Activated gamma-delta T cell treated with anti-CD3 and anti-CD28 coated beads, Interleukin-2, amount 50 U/mL, for 16 hours (primary cell): ENCODE data around the gene SPAG9.
A peak's percentile ranks its signal among the peaks of the same experiment; 100 is the strongest.
"Not testable (repeated sequence)": the region's sequence is repeated elsewhere in the genome, so short reads cannot be mapped to it uniquely, and the experiment has no call there.

Experiments
- DNase-seq: peaks from one replicate; pipeline ENCODE4 v3.0.0-alpha.2; 2020; ENCODE audit warnings: low read depth

SPAG9 gene

GRCh38 chr17:51132964-51133319, 12.3 kb upstream of the SPAG9 start:
- no peak for DNase-seq

- DNase-seq: no peak
These were observed 7.4 kb upstream of the SPAG9 start for GRCh38 chr17:51128076-51128475.

DNA sequence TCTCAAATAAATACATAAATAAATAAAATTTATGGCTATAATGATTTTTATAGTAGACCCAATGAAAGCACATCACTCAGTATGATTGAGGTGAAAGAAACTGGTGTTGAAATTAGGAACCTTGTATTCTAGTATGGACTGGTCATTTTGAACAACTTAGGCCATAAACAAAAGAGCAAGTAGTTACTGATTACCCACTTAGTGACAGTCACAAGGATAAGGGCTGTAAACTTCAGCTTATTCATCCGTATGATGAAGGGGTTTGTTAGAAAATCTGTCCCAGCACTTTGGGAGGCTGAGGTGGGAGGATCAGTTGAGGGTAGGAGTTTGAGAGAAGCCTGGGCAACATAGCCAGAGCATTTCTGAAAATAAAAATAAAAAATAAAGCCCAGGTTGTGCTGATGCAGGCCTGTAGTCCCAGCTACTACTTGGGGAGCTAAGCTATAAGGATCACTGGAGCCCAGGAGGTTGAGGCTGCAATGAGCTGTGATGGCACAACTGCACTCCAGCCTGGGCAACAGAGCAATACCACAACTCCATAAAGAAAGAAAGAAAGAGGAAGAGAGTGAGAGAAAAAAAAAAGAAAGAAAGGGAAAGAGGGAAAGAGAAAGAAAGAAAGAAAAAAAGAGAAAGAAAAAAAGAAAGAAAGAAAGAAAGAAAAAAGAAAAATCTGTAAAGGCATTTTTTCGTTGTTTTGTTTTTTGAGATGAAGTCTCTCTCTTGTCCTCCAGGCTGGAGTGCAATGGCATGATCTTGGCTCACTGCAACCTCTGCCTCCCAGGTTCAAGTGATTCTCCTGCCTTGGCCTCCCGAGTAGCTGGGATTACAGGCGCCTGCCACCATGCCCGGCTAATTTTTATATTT, 4.2 kb upstream of the SPAG9 start:
- no peak for DNase-seq

GRCh38 chr17:51122473-51123115, 1.9 kb upstream of the SPAG9 start:
- DNase-seq: not testable (repeated sequence)

DNA sequence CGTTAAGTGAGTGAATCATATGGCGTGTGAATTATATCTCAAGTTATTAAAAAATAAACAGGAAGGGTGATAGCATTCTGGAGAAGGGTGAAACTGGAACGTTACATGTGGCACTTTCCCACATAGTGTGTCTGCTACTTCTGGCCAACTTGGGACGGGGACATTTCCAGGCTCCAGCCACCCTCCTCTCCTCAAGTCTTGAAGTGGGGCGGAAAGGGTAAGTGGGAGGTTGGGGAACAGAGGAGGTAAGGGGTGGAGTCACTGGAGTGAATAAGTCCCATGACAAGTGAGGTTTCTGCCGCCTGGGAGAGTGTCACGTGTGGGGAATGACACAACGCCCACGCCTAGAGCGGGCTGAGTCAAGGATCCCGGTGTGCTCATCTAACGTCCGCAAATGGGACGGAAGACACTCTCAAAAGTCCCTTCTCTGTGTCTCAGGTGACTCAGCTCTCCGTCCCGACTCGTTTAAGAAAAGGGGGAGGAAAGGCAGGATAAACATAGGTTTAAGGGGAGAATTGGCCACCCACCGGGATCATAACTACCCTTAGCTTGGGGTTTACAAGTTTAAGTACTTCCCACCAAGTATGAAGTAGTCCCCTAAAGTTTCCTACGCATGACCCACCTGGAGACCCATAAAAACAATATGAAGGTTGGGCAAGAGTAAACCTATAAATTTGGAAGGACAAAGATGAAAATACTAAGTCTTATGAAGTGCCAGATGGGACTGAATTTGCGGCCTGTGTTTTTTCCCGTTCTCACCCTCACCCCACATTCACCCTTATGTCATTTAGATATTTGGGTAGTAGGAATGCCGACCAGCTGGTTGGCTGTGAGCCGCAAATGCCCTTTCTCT, 1.2 kb upstream of the SPAG9 start:
- DNase-seq: peak; percentile 56

- DNase-seq: no peak
These were observed 320 bp downstream of the SPAG9 start for GRCh38 chr17:51120357-51120738.

DNA sequence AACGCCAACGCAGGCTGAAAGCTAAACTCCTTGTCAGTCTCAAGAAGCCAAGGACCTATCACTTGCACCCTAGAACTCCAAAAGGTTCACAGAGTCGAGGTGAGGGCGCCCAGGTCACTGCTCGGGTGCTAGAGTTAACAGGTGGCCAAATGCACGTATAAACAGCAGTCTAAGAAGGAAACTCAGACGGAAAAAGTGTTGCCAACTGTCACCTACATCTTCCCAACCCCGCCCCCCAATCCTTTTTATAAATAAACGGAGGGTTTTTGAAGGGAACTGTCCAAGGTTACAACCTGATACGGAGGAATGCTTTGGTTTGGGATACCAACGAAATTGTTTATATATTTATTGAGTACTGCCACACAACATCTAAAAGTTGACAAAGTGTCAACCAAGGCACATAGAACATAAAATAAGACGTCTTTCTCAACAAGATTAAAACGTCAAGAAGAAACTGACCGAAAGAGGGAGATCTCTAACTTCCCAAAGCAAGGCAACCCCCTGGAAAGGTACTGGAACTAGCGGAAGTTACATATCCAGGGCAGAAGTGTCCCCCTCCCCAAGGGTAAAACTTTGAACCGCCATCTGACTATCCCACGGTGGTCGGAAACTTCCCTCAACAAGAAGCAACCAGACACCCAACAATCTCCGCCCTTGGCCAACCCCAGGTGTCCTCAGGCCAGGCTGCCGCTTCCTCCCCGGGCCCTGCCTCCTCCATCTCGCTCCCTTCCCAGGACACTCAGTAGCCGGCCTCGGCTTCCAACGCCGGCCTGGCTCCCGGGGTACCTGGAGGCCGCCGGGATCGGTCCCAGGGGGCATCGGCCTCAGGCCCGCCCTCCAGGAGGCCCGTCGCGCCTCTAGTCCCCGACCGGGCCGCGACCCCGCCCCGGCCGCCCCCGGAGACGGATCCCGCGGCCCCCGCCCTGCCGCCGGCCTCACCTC, 982 bp downstream of the SPAG9 start:
- peak; percentile 19 for DNase-seq

DNA sequence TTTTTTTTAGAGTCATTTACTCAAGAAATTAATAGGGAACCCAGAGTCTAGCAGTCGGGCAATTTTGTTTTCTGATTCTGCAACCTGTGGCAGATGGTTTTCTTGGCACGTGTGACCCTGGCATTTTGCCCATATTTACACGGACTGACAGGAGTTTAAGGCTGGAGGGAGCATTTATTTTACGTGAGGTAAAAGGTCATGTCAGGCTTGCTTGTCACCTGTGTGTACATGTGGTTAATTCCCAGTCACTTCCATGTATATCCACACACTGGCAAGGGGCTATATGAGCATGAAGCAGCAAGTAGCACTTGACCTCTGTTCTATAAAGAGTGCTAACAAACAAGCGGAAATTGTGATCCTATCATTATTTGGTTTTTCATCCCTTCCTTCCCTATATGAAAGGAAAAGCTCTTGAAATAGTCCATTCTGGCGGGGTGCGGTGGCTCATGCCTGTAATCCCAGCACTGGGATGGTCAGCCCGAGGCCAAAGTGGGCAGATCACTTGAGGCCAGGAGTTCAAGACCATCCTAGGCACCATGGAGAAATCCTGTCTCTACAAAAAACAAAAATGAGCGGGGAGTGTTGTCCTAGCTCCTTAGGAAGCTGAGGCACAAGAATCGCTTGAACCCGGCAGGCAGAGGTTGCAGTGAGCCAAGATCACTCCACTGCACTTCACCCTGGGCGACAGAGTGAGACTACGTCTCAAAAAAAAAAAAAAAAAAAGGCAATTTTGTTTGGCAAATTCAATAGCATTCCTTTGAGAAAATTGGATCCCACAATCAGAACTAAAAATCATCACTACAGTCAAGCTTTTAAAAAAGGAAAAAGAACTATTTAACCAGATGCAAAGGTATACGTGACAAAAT, 2.1 kb downstream of the SPAG9 start:
- no peak for DNase-seq

DNA sequence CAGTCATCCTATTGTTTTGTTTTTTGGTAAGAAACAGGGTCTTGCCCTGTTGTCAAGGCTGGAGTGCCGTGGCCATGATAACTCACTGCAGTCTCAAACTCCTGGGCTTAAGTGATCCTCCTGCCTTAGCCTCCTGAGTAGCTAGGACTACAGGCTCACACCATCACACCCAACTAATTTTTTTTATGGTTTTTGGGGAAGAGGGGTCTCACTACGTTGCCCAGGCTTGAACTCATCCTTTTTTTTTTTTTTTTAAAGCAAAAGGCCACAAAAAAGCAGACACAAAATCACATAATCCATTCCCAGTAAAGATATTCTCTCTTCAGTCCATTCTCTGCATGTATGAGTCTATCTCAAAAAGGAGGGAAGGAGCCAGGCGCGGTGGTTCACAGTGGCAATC, 5.5 kb downstream of the SPAG9 start:
- DNase-seq: no peak

GRCh38 chr17:51112303-51113222, 8.1 kb downstream of the SPAG9 start:
- DNase-seq: not testable (repeated sequence)

- no peak for DNase-seq
These were observed 12.9 kb downstream of the SPAG9 start for GRCh38 chr17:51107778-51108177.

DNA sequence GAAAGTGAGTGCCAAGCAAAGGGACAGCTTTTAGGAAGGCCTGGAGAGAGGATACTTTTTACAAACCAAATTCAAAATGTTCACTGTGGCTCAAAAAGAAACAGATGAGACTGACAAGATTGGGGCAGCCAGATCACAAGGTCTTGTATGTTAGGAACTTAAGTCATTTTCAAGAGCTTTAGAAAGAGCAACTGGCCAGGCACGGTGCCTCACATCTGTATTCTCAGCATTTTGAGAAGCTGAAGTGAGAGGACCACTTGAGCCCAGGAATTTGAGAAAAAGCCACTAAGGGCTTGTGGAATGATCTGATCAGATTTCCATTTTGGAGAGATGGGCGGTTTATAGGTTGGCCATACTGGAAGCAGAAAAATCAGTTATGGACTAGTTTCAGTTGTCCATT, 17.2 kb downstream of the SPAG9 start:
- DNase-seq: no peak

GRCh38 chr17:51103050-51103449, 17.6 kb downstream of the SPAG9 start:
- DNase-seq: no peak

GRCh38 chr17:51097708-51098446, 22.8 kb downstream of the SPAG9 start:
- DNase-seq: no peak

DNA sequence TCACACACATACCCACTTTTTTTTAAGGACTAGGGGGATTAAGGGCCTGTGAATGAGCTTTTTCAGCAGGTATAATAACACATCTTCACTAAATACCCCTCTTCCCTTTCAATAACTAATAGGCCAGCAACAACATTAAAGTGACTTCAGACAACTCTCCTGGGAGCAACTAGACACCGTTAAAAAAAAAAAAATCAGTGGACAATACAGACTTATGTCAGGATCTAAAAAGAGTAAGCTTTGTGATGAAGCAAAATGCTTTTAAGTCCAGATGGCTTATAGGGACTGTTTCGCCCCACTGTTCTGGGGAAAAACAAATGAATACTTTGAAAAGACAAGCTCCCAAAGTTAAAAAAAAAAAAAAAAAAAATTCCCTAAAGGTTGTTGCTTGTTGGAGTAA, 29.0 kb downstream of the SPAG9 start:
- no peak for DNase-seq

GRCh38 chr17:51088868-51089267, 31.8 kb downstream of the SPAG9 start:
- DNase-seq: not testable (repeated sequence)

DNA sequence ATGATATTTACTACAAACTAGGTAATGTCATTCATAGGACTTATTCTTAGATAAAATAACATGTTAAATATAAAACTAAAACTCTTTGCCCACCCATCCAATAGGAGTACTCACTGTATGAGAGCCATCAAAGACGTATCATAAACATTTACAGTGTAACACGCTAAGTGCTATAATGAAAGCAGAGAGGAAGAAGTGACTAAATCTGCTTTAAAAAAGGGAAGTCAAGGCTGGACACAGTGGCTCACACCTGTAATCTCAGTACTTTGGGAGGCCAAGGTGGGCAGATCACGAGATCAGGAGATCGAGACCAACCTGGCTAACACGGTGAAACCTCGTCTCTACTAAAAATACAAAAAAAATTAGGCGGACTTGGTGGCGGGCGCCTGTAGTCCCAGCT, 32.4 kb downstream of the SPAG9 start:
- no peak for DNase-seq

DNA sequence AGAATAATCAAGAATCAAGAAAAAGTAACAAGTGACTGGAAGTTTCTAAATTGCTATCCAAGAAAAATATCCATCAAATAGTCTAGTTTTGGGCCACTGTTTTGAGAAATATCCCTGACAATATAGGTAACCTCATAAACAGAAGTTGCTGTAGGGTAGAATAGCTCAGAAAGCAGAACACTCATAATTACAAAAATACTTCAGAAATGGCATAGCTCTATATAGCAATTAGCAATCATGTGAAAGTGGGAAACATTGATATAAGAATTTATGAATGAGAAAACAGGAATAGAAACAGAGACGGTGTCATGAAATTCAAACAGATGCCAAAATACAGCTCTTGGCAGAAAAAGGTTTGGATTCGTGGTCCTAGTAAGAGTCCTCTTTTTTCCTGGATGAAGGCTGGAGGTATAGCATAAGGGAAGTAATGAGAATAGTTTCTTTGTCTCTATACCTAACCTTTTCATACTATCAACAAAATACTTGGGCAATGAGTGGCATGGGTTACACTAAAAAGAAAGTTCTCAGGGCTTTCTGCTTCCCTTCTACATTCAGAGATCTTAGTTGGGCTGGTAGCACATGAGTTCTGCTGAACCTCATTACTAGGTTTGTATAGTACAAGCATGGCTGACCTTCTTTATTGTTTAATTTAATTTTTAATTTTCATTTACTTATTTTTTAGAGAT, 33.5 kb downstream of the SPAG9 start:
- no peak for DNase-seq
